ENCODE data around the gene ZNF385C. TPM values are rescaled to one million over a fixed set of nuclear protein-coding genes. Genes with fewer than 3 reads are reported as not detected.

The ZNF385C gene
- polyA plus RNA-seq, 2 of the 4 experiments (the other 2 are of a cell fraction) = 0.13 to 0.61 TPM

DNA sequence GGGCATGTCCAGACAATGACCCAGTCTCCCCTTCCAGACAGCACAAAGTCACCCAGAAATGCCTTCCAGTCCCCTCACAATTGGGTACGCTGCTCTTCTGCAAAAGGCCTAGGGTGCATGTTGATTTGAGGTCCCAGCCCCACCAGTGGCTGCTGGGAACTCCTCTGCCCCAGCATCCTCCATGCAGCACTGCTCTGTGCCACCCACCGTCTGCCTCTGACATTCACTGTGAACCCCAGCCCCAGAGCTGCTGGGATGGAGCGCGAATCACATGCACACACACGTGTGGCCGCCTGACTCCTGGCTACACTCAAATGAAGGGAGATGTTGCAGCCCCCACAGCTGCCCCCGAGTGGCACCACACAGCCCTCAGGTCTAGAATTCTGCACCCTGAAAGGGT lies 46.6 kb downstream of the ZNF385C start:
- H3K4me3 ChIP-seq = no peak overlapping the region
- no peak for DNase-seq (ENCODE audit: low read depth in 1 of 2, low spot score in 1 of 2)
- peaks cover 12% of the 10 kb centered on the region for H3K4me1 ChIP-seq
- CTCF ChIA-PET = interaction anchor here (0.9 to 2.1 kb wide), 19 partner anchors 8 to 102 kb away, joined by 3 to 13 read pairs (median 4); partner anchors contain the start of gene KAT2A
- no peak for ATAC-seq
- no peak overlapping the region; the same call in 2 of the 3 replicates for H3K4me2 ChIP-seq
- POLR2A ChIA-PET = no interaction called here
- H3K27ac ChIP-seq = no peak overlapping the region
- no peaks in the 10 kb centered on the region for H3K9me3 ChIP-seq
- TF ChIP-seq ZC3H11A (IDR thresholded peaks at IDR 0.05) = no peak
- no peak for TF ChIP-seq ZSCAN20 (CRISPR knock-in tag; IDR thresholded peaks at IDR 0.05)
- no peak for TF ChIP-seq HEYL (CRISPR knock-in tag; IDR thresholded peaks at IDR 0.05)
- TF ChIP-seq, protein P1, sequence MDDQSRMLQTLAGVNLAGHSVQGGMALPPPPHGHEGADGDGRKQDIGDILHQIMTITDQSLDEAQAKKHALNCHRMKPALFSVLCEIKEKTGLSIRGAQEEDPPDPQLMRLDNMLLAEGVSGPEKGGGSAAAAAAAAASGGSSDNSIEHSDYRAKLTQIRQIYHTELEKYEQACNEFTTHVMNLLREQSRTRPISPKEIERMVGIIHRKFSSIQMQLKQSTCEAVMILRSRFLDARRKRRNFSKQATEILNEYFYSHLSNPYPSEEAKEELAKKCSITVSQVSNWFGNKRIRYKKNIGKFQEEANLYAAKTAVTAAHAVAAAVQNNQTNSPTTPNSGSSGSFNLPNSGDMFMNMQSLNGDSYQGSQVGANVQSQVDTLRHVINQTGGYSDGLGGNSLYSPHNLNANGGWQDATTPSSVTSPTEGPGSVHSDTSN (IDR thresholded peaks at IDR 0.05) = no peak
- no peak for TF ChIP-seq HOXB13 (CRISPR knock-in tag; IDR thresholded peaks at IDR 0.05; ENCODE audit: low read depth)
- no peak for TF ChIP-seq RARB (CRISPR knock-in tag; IDR thresholded peaks at IDR 0.05)
- TF ChIP-seq NPAS2 (CRISPR knock-in tag; IDR thresholded peaks at IDR 0.05; ENCODE audit: borderline replicate concordance) = no peak
- no peak for FAIRE-seq
- WGBS (ENCODE audit: missing lambda C conversion rate) = 92% methylated on average over 5 of the region's 7 CpGs

- Histone ChIP-seq H3K9me3 (no peaks in the 10 kb centered on the region), H3K27ac (peak overlapping the region; percentile 76 to 88; a peak in 5 of 6 replicates), H3K4me2 (peak overlapping the region; percentile 81), H3K4me1 (peaks cover 12% of the 10 kb centered on the region), H3K4me3 (peak overlapping the region; percentile 64)
- ChIA-PET CTCF (interaction anchor here (0.9 to 2.1 kb wide), 19 partner anchors 9 to 103 kb away, joined by 3 to 13 read pairs (median 4); partner anchors contain the start of gene KAT2A), POLR2A (interaction anchor here (0.5 kb wide), 1 partner anchor 72 kb away, joined by 3 read pairs; no protein-coding TSS in a partner anchor)
- ATAC-seq (no peak), DNase-seq (ENCODE audit: low read depth in 1 of 2, low spot score in 1 of 2) (no peak), FAIRE-seq (no peak)
- no peak for TF ChIP-seq FOSL2 (IDR thresholded peaks at IDR 0.05)
- TF ChIP-seq FOSL2 (CRISPR knock-in tag; IDR thresholded peaks at IDR 0.05) = no peak
- no peak for TF ChIP-seq HOXB13 (CRISPR knock-in tag; IDR thresholded peaks at IDR 0.05; ENCODE audit: low read depth)
- TF ChIP-seq RNF2 (IDR thresholded peaks at IDR 0.05; ENCODE audit: borderline replicate concordance, low read depth) = no peak
- TF ChIP-seq HDAC2 (IDR thresholded peaks at IDR 0.05) = no peak
- TF ChIP-seq, protein P2, sequence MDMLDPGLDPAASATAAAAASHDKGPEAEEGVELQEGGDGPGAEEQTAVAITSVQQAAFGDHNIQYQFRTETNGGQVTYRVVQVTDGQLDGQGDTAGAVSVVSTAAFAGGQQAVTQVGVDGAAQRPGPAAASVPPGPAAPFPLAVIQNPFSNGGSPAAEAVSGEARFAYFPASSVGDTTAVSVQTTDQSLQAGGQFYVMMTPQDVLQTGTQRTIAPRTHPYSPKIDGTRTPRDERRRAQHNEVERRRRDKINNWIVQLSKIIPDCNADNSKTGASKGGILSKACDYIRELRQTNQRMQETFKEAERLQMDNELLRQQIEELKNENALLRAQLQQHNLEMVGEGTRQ (IDR thresholded peaks at IDR 0.05) = no peak
- TF ChIP-seq HOXA7 (CRISPR knock-in tag; IDR thresholded peaks at IDR 0.05) = no peak
- WGBS (ENCODE audit: missing lambda C conversion rate) = 87% methylated on average over 8 of the region's 8 CpGs
Observed at GRCh38 chr17:42051013-42051400, 47.3 kb downstream of the ZNF385C start.

DNA sequence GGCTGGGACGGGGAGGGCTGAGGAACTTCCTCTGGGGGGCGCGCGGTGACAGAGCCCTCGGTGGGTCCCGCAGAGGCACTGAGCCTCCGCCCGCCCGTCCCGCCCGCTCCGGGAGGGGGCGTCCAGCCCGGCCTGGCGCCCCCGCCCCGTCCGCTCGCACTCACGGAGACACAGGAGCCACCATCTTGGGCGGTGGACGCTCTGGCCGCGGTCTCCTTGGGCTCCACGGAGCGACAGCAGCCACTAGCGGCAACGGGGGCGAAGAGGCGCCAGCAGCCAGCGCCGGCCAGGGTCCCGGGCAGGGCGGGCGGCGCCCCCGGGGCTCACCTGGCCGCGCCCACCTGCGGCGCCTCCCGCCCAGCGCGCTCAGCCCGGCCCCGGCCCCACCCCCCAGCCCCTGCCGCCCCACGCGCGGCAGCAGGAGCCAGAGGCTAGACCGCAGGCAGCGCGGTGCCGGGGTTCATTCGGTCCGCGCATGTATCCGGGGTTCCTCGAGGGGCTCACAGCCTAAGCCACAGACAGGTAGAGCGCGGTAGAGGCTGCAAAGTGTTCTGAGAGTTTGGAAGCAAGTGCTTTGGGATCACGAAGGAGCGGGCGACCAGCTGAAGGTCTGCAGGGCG lies 47.8 kb downstream of the ZNF385C start, which contains the start of gene C17orf113:
TSS of gene C17orf113 (minus strand) at position 209 of the 620 bp plus-strand sequence. CDS start 7,225 bp downstream, outside the sequence.
- no peak for FAIRE-seq
- peak; percentile 61 to 89 for DNase-seq (ENCODE audit: low read depth in 1 of 2, low spot score in 1 of 2)
- ChIA-PET POLR2A (interaction anchor here (0.5 to 1.0 kb wide), 2 partner anchors 24 to 71 kb away, joined by 3 to 4 read pairs; no protein-coding TSS in a partner anchor), CTCF (interaction anchor here (0.9 to 22.6 kb wide), 21 partner anchors 9 to 103 kb away, joined by 3 to 346 read pairs (median 4); partner anchors contain the start of genes DNAJC7, KAT2A and NKIRAS2)
- Histone ChIP-seq H3K9me3 (no peaks in the 10 kb centered on the region), H3K4me3 (peak within 1 kb of the TSS; percentile 64), H3K27ac (peak within 1 kb of the TSS; percentile 76 to 88), H3K4me2 (peak within 1 kb of the TSS; percentile 81), H3K4me1 (peaks cover 12% of the 10 kb centered on the region)
- peak; percentile 87 to 90 for ATAC-seq
- WGBS (ENCODE audit: missing lambda C conversion rate) = 20% methylated on average over 30 of the region's 65 CpGs
- TF ChIP-seq HMGXB4 (CRISPR knock-in tag; IDR thresholded peaks at IDR 0.05; ENCODE audit: borderline replicate concordance) (no peak), HOXB13 (CRISPR knock-in tag; IDR thresholded peaks at IDR 0.05; ENCODE audit: low read depth) (no peak), PHF8 (IDR thresholded peaks at IDR 0.05; ENCODE audit: borderline replicate concordance, low read depth) (peak; percentile 16; the same call in 1 of the 2 replicates), CBX2 (IDR thresholded peaks at IDR 0.05; ENCODE audit: borderline replicate concordance, low read depth) (no peak), ZSCAN20 (CRISPR knock-in tag; IDR thresholded peaks at IDR 0.05) (no peak), JUN (IDR thresholded peaks at IDR 0.05) (peak; percentile 47 to 82; a peak in 3 of 5 replicates), EHMT2 (IDR thresholded peaks at IDR 0.05; ENCODE audit: low read depth) (no peak), CEBPB (IDR thresholded peaks at IDR 0.05) (no peak), HOXA7 (CRISPR knock-in tag; IDR thresholded peaks at IDR 0.05) (no peak), KDM1A (IDR thresholded peaks at IDR 0.05; ENCODE audit: low read depth) (no peak), ZNF302 (CRISPR knock-in tag; IDR thresholded peaks at IDR 0.05) (no peak), MAFK (IDR thresholded peaks at IDR 0.05; ENCODE audit: partially characterized antibody) (no peak), TP53 (CRISPR knock-in tag; IDR thresholded peaks at IDR 0.05) (no peak), CTCF (IDR thresholded peaks at IDR 0.05) (peak; percentile 82)
- TF ChIP-seq, protein P3, sequence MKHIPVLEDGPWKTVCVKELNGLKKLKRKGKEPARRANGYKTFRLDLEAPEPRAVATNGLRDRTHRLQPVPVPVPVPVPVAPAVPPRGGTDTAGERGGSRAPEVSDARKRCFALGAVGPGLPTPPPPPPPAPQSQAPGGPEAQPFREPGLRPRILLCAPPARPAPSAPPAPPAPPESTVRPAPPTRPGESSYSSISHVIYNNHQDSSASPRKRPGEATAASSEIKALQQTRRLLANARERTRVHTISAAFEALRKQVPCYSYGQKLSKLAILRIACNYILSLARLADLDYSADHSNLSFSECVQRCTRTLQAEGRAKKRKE (CRISPR knock-in tag; IDR thresholded peaks at IDR 0.05; ENCODE audit: low read depth) = no peak
